Prostate gland (tissue), 2 donors: ENCODE measurements around the gene PLEKHH2.

ENCODE experiments used
- CTCF ChIP-seq, 4 experiments: fragments of 200-600 bp in 2 of 4; fragments of 450-650 bp in 2 of 4; sonication (generic) in 2 of 4; IDR thresholded peaks; 1 replicate in 3 of 4; 2 replicates in 1 of 4; pipeline ENCODE4 v1.5.1; 2016 to 2019; ENCODE audit warnings: antibody characterized with exemption in 4 of 4, mild to moderate bottlenecking in 2 of 4, moderate library complexity in 2 of 4
- POLR2A ChIP-seq: fragments of 450-650 bp; IDR thresholded peaks from one replicate; pipeline ENCODE4 v1.6.1; 2016; ENCODE audit warnings: antibody characterized with exemption, mild to moderate bottlenecking

- no peak for TF ChIP-seq POLR2A
- TF ChIP-seq CTCF (IDR thresholded peaks at IDR 0.05), result no peak
Observed at GRCh38 chr2:43810452-43810851, 173.4 kb downstream of the PLEKHH2 start.
